ENCODE measurements around the gene CDC42. TPM values are rescaled to one million over a fixed set of nuclear protein-coding genes. Genes with fewer than 3 reads are reported as not detected.
A peak's percentile ranks its signal among the peaks of the same experiment; 100 is the strongest.

Gene CDC42
- total RNA-seq, 1 experiment from 2014 or later: 150 TPM

- no peak for DNase-seq (ENCODE audit: low spot score)
These were observed 75.9 kb downstream of the CDC42 start for GRCh38 chr1:22128392-22128791.

- DNase-seq (ENCODE audit: low spot score): no peak
These were observed 77.1 kb downstream of the CDC42 start for GRCh38 chr1:22129501-22130117.

GRCh38 chr1:22131062-22131461 lies 78.6 kb downstream of the CDC42 start:
- DNase-seq (ENCODE audit: low spot score): no peak

GRCh38 chr1:22131875-22132486 lies 79.5 kb downstream of the CDC42 start:
- peak; percentile 76 for DNase-seq (ENCODE audit: low spot score)

- no peak for DNase-seq (ENCODE audit: low spot score)
These were observed 80.2 kb downstream of the CDC42 start for GRCh38 chr1:22132517-22133235.

GRCh38 chr1:22133247-22133930 lies 80.9 kb downstream of the CDC42 start:
- no peak for DNase-seq (ENCODE audit: low spot score)

GRCh38 chr1:22133931-22134324 lies 81.4 kb downstream of the CDC42 start:
- no peak for DNase-seq (ENCODE audit: low spot score)

GRCh38 chr1:22137004-22137720 lies 84.7 kb downstream of the CDC42 start:
- no peak for DNase-seq (ENCODE audit: low spot score)

- DNase-seq (ENCODE audit: low spot score): no peak
These were observed 86.6 kb downstream of the CDC42 start for GRCh38 chr1:22139066-22139594.

GRCh38 chr1:22139817-22140216 lies 87.3 kb downstream of the CDC42 start:
- DNase-seq (ENCODE audit: low spot score): no peak

Small RNA genes lying within 50 kb of the gene (small RNA-seq; reads per million reads assigned to genes)
- gene RN7SL186P (not detected), gene RNU6-776P (not detected)

Other genes starting within 250 kb of the CDC42 start
- 0.16 and 0.56 TPM in 2 replicates for gene LDLRAD2, start 240.4 kb upstream of the CDC42 start, total RNA-seq (2014; rRNA removed; shearing (Covaris generic))
- 163 and 235 TPM in 2 replicates for gene HSPG2, start 115.4 kb upstream of the CDC42 start, total RNA-seq (2014; rRNA removed; shearing (Covaris generic))
- 0.81 TPM in 1 of 2 replicates, not detected in the other for gene CELA3B, start 75.7 kb upstream of the CDC42 start, total RNA-seq (2014; rRNA removed; shearing (Covaris generic))
- 0.13 TPM in 1 of 2 replicates, not detected in the other for gene CELA3A, start 51.1 kb upstream of the CDC42 start, total RNA-seq (2014; rRNA removed; shearing (Covaris generic))
- gene WNT4, start 90.4 kb downstream of the CDC42 start, total RNA-seq (2014; rRNA removed; shearing (Covaris generic)): 0.39 and 0.53 TPM in 2 replicates

Data from HT-29 (cell line).